ENCODE measurements around the gene RPL39L.
"Not testable (repeated sequence)": the region's sequence is repeated elsewhere in the genome, so short reads cannot be mapped to it uniquely, and the experiment has no call there.

The RPL39L gene

DNA sequence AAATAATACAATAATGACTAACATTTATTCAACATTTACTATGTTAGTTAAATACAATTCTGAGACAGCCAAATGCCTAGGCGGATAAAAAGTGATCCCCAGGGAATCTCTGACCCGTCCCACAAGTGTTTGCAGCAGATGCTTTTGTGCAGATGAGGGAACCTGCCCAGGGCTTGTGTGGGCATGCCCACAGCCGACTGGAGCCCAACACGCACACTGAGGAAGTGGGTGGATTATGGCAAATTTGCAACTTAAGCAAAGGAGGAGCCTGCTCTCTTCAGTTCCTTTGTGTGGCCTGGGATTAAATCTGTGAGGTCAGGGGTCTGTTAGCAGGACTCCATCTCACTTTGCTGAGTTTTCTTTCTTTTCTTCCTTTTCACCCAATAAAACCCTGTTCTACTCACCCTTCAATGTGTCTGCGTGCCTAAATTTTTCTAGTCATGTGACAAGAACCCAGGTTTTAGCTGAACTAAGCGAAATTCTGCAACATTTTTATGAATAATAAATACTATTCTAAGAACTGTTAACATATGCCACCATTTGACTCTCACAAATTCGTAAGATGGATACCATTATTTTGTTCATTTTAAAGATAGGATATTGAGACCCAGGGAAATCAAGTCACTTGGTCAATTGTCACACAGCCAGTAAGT is 44.0 kb upstream of the RPL39L start:
- H3K4me3 ChIP-seq (ENCODE audit: control insufficient read depth, low read depth, low read length), result no peak overlapping the region
- no peak for DNase-seq (ENCODE audit: low read depth)
- TF ChIP-seq, protein P1, sequence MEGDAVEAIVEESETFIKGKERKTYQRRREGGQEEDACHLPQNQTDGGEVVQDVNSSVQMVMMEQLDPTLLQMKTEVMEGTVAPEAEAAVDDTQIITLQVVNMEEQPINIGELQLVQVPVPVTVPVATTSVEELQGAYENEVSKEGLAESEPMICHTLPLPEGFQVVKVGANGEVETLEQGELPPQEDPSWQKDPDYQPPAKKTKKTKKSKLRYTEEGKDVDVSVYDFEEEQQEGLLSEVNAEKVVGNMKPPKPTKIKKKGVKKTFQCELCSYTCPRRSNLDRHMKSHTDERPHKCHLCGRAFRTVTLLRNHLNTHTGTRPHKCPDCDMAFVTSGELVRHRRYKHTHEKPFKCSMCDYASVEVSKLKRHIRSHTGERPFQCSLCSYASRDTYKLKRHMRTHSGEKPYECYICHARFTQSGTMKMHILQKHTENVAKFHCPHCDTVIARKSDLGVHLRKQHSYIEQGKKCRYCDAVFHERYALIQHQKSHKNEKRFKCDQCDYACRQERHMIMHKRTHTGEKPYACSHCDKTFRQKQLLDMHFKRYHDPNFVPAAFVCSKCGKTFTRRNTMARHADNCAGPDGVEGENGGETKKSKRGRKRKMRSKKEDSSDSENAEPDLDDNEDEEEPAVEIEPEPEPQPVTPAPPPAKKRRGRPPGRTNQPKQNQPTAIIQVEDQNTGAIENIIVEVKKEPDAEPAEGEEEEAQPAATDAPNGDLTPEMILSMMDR (IDR thresholded peaks at IDR 0.05; ENCODE audit: control insufficient read depth, insufficient read depth, low read depth, low read length, missing control alignments), result no peak

DNA sequence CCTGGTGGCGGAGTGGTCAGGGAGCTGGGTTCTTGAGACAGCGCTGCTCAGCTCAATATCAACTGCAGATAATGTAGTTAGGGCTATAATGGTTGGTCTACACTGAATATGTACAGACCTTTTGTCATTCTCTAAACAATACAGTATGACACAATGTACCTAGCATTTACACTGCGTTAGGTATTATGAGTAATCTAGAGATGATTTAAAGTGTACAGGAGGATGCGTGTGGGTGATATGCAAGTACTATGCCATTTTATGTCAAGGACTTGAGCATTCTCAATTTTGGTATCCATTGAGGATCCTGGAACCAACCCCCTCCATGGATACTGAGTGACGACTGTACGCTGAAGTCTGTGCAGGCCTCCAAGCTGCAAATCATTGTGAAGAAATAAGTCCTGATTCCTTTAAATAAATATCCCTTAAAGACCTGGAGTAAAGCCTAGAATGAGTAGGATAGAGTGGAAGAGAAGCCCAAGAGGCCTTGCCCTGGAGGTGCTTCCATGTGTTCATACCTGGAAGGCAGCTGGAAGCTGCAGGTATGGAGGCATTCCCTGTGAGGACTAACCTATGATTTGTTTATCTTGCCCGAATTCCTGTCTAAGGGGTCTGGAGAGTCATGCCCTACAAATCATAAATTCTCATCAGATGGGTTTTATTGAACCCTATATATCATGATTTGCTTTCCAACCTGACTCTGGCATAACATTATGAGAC is 42.3 kb upstream of the RPL39L start:
- no peak overlapping the region for H3K4me3 ChIP-seq (ENCODE audit: control insufficient read depth, low read depth, low read length)
- TF ChIP-seq, protein P1 (IDR thresholded peaks at IDR 0.05; ENCODE audit: control insufficient read depth, insufficient read depth, low read depth, low read length, missing control alignments), result no peak
- DNase-seq (ENCODE audit: low read depth), result no peak

DNA sequence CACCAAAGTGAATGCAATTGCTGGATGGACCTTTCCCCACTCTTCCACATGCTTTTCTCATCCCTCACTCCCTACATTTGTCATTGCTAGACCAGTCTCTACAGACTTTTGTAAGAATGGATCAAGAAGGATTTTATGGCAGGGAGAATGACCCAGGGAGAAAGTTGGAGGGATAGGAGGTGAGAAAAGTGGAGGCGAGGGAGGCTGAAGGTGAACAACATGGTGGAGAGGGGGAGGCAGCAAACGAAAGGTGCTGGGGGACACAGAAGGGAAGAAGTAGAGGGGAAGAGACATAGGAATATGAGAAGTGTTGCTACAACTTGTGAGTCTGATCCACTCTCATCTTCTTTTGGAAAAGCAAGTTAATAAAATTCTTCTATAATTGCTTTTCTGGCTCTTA is 33.6 kb upstream of the RPL39L start:
- TF ChIP-seq, protein P1 (IDR thresholded peaks at IDR 0.05; ENCODE audit: control insufficient read depth, insufficient read depth, low read depth, low read length, missing control alignments), result no peak
- H3K4me3 ChIP-seq (ENCODE audit: control insufficient read depth, low read depth, low read length), result no peak overlapping the region
- no peak for DNase-seq (ENCODE audit: low read depth)

DNA sequence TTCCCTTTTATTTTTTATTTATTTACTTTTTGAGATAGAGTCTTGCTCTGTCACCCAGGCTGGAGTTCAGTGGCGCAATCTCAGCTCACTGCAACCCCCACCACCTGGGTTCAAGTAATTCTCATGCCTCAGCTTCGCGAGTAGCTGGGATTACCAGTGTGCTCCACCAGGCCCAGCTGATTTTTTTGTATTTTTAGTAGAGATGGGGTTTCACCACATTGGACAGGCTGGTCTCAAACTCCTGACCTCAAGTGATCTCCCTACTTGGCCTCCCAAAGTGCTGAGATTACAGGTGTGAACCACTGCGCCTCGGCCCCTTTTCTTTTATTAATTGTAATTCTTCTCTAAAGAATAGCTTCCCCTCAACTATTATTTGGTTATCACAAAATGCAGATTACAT is 31.6 kb upstream of the RPL39L start:
- not testable (repeated sequence) for DNase-seq (ENCODE audit: low read depth)

DNA sequence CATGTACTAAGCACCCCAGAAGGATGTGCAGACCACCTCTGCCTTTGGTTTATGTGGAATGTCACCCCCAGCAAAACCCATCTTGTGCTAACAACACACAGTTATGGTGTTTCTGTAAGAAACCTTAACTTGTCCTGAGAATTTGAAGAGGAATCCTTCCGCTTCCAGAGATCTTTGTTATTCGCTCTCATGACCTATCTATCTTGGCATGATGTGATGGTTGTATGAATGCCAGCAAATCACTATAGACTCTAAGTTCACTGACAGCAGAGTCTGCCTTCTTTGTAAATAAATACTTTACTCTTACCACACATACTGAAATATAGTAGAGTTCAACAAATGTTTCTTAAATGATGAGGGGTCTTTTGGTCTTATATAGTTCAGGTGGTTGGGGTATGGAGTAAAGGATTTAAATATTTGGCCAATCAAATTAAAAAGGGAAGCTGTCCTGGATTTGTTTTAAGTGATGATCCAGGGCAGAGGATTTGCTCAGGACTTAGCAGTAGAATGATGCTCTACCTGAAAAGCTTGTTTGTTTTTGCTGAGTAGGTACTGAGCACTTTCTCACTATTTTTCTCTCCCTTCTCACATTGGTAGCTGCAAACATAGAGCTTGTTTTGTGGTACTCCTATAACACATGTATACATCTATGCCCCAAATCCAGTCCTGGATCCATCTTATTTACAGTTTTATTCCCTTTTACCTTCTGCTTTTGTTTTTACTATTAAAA is 30.1 kb upstream of the RPL39L start:
- DNase-seq (ENCODE audit: low read depth), result no peak
- no peak overlapping the region for H3K4me3 ChIP-seq (ENCODE audit: control insufficient read depth, low read depth, low read length)
- TF ChIP-seq, protein P1 (IDR thresholded peaks at IDR 0.05; ENCODE audit: control insufficient read depth, insufficient read depth, low read depth, low read length, missing control alignments), result no peak

More for the DNA sequence above, 31.6 kb upstream of the RPL39L start:
- H3K4me3 ChIP-seq (ENCODE audit: control insufficient read depth, low read depth, low read length), result not testable (repeated sequence)

DNA sequence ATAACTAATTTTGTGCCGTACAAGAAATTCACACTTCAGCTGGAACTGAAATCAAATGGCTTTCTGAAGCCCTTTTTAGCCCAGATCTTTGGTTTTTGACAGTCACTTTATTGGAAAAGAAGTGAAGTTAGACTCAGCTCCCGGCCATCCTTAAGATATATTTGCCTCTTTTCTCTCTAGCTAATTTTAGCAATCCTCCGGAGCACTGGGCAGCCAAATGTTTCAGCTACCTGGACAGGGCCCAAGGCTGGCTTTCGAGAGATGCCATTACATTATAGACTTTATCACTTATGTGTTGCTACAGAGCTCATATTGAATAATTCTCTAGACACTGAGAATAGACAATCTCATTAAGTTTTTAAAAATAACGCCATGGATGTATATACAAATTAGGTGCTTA is 28.5 kb upstream of the RPL39L start:
- DNase-seq (ENCODE audit: low read depth), result no peak
- TF ChIP-seq, protein P1 (IDR thresholded peaks at IDR 0.05; ENCODE audit: control insufficient read depth, insufficient read depth, low read depth, low read length, missing control alignments), result no peak

DNA sequence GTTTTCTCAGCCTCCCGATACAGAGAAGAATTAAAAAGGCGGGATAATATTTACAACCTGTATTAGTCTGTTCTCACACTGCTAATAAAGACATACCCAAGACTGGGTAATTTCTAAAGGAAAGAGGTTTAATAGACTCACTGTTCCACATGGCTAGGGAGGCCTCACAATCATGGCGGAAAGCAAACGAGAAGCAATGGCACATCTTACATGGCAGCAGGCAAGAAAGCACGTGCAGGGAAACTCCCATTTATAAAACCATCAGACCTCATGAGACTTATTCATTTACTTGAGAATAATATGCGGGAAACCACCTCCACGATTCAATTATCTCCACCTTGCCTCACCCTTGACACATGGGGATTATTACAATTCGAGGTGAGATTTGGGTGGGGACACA is 27.5 kb upstream of the RPL39L start:
- DNase-seq (ENCODE audit: low read depth), result no peak
- H3K4me3 ChIP-seq (ENCODE audit: control insufficient read depth, low read depth, low read length), result no peak overlapping the region
- TF ChIP-seq, protein P1 (IDR thresholded peaks at IDR 0.05; ENCODE audit: control insufficient read depth, insufficient read depth, low read depth, low read length, missing control alignments), result no peak

More for the DNA sequence above, 28.5 kb upstream of the RPL39L start:
- no peak overlapping the region for H3K4me3 ChIP-seq (ENCODE audit: control insufficient read depth, low read depth, low read length)
